T47D (cell line): ENCODE data around the gene KLHDC4.

Experiments used
- DNase-seq, 2 experiments: peaks; one replicate each; pipeline versions ENCODE4 v3.0.0 to v3.0.0-alpha.2; 2011 to 2012; ENCODE audit warnings: low read depth in 1 of 2, low spot score in 1 of 2
- JUND ChIP-seq: IDR thresholded peaks from 2 replicates; pipeline ENCODE4 v1.6.1; 2012; ENCODE audit warnings: low read depth
- in situ Hi-C: cut with HindIII; loops from 2 replicates; pipeline ENCODE4 v1.10.0; 2016; ENCODE audit warnings: low sequenced_read_pairs, low pct_unique_long_range_greater_than_20kb

Gene KLHDC4

DNA sequence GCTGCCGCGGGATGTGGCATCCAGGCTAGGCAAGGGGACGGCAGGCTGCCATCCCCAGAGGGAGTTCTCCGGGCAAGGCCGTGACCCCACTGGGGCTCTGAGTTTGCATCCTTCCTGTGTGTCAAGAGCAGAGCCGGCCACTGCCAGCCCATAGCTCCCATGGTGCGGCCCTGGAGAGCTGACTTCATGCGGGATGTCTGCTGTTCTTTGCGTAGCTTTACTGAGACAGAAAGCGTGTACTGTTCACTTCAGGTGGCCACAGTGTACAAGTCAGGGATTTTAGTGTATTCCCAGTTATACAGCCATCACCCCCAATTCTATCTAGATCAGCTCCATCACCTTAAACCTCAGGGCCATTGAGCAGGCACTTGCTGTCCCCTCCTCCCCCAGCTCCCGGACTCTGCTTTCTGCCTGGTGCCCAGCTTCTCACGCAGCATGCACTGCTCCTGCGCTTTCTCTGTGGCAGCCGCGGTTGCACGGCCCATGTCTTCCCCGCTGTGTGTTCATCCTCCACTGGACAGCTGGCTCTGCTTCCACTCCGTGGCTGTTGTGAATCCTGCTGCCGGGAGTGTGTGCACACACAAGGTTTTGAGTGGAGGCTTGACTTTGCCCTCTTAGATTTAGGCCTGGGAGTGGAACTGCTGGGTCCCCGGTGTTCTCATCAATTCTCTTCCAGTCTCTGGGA, 71.2 kb downstream of the KLHDC4 start:
- TF ChIP-seq JUND, result no peak
- no peak for DNase-seq
- in situ Hi-C loops, result no loop called here

DNA sequence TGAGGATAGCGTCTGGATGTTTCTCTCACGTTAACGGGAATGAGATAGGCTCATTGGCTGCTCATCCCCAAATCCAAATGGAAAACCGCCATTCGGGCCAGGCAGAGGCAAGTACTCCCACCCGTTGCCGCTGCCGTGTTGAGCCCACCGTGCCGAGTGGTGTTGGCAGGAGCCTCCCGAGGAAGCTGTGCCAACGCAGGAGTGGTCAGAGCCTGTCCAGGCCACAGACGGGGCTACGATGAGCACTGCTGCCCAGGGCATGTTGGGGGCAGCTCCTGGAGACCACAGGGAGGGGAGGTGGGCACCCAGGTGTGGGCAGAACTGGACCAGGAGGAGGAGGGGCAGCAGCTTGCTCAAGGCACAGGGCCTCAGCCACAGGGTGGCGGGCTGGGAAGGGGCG, 72.0 kb downstream of the KLHDC4 start:
- no peak for DNase-seq
- in situ Hi-C loops, result no loop called here
- no peak for TF ChIP-seq JUND

DNA sequence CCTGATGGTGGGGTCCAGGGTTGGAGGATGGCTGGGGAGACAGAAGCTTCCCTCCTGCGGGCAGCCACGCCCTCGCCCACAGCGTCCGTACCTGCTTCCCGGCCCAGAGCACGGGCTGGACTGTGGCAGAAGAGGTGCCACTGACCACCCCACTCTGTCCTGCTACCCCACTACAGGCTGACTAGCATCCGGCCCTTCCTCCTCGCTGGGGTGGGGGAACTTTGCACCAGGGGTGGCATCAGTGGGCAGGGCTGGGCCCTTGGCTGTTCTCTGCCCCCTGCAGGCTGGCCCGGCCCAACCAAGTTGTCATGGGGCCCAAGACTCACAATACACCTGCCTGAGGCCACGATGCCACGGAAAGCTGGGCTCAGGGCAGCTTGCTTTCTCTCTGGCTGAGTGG, 73.0 kb downstream of the KLHDC4 start:
- no peak for DNase-seq
- in situ Hi-C loops, result no loop called here
- no peak for TF ChIP-seq JUND

DNA sequence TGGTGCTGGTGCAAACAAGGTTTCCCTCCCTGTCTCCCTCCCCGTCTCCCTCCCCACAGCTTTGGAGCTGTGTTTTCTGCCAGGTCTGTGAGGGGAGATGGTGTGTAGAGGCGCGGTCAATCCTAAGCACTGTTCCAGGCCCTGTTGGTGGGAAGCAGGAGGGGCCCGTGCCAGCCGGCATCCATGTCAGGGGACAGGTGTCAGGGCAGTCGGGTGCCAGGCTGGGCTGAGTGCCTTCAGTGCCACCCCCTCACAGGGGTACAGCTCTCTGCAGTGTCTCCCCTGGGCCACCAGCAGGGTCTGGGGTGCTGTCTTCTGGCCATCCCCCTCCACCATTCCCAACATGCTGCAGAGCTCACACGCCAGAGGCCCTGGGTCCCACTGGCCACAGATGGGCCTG, 73.6 kb downstream of the KLHDC4 start:
- TF ChIP-seq JUND, result no peak
- in situ Hi-C loops, result no loop called here
- no peak for DNase-seq

DNA sequence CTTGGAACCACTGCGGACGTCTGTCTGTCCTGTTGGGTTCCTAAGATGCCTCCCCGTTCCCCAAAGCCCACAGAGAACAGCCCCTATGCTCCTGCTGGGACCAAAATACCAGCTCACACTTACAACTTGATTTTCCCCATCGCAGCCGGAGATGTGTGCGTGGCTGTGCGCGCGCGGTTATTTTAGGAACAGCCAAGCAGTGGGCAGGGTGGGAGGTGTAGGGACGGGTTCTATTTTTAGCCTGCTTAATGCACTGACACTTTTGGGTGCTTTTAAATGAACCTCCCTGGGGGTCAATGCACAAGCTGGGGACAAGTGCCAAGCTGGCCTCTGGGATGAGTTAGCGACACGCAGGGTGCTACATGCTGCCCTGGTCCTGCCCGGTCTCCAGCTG, 74.1 kb downstream of the KLHDC4 start:
- TF ChIP-seq JUND, result no peak
- in situ Hi-C loops, result no loop called here
- no peak for DNase-seq

DNA sequence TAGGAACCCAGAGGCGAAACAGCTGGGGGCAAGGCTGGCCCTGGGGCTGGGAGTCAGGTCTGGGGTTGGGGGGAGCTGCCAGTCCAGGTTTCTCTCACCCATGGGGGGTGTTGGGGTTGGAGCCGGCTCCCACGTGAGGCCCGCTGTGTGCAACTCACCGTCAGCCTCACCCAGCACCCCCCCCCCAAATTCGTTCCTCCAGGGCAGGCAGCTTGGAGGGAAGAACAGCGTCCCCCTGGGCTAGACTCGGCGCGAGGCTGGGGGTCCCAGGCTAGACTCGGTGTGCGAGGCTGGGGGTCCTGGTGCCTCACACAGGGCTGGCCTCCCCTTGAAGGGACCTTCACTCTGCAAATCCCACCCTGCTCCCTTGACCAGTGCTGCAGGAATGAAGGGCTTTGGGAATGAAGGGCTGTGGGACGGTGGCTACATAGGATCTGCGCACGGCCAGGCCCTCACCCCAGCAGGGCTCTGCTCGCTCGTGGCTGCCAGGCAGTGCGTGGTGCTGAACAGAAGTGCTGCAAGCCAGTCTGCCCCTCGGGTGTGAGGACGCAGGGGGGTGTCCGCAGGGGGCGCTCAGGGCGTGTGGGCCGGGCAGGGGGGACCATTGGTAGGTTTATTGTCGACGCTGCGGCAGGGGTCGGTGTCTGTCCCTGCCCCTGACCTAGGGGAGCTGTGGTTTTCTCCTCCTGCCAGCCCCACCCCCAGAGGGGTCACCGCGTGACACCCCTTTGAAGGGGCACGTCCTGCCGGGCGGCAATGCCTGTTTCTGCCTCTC, 74.7 kb downstream of the KLHDC4 start:
- in situ Hi-C loops, result no loop called here
- no peak for DNase-seq
- TF ChIP-seq JUND, result no peak

DNA sequence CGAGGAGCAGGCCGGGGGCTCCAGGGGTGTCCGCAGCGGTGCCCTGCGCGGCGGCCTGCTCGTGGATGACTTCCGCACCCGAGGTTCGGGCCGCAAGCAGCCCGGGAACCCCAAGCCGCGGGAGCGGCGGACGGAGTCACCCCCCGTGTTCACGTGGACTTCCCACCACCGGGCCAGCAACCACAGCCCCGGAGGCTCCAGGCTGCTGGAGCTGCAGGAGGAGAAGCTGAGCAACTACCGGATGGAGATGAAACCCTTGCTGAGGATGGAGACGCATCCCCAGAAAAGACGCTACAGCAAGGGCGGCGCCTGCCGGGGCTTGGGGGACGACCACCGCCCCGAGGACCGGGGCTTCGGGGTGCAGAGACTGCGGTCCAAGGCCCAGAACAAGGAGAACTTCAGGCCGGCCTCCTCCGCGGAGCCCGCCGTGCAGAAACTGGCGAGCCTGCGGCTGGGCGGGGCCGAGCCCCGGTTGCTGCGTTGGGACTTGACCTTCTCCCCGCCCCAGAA, 75.8 kb downstream of the KLHDC4 start:
- DNase-seq, result no peak
- in situ Hi-C loops, result no loop called here
- TF ChIP-seq JUND, result no peak

DNA sequence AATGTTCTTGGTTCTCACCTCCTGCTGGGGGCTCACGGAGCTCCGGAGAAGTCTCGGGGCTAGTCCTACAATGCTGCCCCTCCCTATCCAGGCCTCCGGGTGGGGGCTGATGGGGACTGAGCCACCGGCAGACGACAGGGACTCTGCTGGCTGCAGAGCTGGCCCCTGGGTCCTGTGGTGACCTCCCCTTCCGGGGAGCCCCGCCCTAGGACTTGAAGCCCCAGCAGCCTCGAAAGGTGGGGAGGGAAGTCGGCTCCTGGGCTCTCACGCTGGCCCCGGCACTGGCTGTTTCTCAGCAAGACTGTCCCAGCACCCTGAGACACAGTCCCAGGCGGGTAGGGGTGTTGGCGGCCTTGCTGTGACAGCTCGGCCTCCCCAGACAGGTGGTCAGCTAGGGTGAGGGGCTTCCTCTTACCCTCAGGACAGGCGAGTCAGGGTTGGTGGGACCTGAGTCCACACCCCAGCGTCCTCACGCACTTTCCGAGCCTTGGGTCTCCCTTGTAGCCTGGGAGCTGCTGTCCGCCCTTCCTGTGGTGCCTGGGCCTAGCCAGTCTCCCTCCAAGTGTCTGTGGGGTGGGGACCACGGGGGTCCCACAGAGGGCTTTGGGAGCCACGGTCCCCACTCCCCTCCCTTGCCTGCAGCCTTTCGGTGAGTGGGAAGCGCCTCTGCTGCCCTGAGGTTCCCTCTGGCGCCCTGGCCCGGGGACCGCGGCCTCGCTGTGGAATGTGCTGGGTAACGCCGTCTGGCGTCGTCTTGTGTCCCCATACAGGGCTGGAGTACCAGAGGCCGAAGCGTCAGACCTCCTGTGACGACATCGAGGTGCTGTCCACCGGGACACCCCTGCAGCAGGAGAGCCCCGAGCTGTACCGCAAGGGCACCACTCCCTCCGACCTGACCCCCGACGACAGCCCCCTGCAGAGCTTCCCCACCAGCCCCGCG, 76.6 kb downstream of the KLHDC4 start:
- in situ Hi-C loops, result no loop called here
- no peak for TF ChIP-seq JUND
- DNase-seq, result no peak

DNA sequence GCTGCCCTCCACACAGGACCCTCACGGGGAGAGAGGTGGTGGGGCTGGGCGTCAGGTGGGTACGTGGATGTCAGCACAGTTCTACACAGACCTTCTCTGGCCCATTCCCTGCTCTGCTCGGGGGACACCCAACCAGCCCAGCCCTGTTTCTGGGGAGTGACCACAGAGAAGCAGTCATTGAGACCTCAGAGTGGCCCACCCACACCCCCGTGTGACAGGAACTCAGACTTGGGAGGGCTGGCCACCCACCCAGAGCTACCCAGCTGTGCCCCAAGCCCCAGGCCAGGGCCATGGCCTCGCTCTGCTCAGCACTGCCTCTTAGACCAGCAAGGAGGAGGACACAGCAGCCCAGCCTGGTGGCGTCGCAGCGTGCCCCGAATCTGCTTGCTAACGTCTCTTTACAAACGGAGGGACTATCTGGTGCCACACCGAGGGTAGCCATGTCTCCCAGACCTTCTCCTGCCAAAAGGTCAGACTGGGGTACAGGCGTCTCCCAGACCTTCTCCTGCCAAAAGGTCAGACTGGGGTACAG, 77.7 kb downstream of the KLHDC4 start:
- TF ChIP-seq JUND, result no peak
- in situ Hi-C loops, result no loop called here
- no peak for DNase-seq

DNA sequence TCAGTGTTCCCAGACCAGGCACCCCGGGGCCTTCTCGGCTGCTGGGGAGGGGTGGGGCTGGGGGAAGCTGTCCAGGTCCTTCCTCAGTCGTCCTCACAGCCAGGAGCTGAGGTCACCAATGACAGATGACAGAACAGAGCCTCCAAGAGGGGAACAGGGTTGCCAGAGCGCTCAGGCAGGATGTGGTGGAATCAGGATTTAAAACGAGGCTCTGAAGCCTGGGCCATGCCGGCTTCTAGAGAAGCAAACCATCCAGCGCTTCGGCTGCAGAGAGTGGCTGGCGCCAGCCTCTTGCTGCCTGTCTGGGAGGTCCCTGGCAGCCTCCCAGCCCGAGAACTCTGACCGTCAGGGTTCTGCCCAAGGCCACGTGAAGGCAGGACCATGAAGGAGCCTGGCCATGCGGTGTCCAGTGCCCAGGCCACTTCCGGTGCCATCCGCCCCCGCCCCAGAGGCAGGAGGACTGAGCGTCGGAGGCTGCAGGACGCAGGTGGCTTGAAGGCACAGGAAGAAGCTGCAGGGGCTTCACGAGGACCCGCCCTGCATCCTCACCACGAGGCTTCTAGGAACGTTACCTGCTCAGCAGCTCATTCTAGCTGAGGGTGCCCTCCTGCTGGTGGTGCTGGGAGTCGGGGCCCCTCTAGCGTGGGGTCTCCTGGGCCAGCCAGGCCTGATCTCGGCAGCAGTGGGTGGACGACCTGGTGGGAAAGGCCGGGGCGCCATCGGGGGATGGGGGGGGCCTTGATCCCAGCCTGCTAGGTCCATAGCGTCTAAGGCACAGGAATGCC, 78.5 kb downstream of the KLHDC4 start:
- no peak for DNase-seq
- TF ChIP-seq JUND, result no peak
- in situ Hi-C loops, result no loop called here

DNA sequence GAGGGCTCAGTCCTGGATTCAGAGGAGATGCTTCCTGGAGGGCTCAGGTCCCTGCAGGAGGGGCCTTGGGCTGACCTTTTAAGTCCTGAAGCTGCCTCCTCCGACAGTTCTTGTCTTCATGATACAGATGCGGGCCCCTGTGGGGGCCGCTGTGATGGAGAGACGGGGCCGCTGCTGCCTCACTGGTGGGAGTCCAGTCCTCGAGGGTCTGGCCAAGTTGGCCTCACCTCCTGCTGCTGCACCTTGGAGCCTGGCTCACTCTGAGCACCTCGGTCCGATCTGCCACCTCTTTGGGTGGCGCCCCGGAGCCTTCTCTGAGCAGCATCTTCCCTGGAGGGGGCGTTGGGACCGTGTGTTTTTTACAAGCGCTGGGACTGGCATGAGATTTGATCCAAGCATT, 79.1 kb downstream of the KLHDC4 start:
- in situ Hi-C loops, result no loop called here
- no peak for DNase-seq
- TF ChIP-seq JUND, result no peak

DNA sequence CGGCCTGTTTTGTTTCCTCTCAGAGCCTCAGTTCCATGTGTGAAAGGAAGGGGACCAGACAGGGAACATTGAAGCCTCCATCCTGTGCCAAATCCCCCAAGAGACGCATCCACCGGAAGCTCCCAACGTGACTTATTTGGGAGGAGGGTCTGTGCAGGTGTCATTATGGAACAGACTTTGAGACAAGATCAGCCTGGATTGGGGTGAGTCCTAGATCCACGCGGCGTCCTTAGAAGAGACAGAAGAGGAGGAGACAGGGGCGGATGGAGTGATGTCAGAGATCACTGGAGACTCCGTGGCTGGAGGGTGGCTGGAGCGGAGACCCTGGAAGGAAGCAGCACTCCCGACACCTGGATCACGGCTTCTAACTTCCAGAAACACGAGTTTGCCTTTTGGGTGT, 80.0 kb downstream of the KLHDC4 start:
- in situ Hi-C loops, result no loop called here
- no peak for DNase-seq

More for the DNA sequence above, 80.0 kb downstream of the KLHDC4 start:
- TF ChIP-seq JUND, result no peak
